Bladder microvascular endothelial cell (primary cell): Measurements from ENCODE around the gene PCDHGB2. TPM values are rescaled to one million over a fixed set of nuclear protein-coding genes. Genes with fewer than 3 reads are reported as not detected.

Experiments used
- total RNA-seq: library from RNA; depleted of rRNA; stranded (reverse); fragments of >200 nt; gene quantifications from 2 replicates; pipeline ENCODE4 v1.2.3, GENCODE V29; 2014

Gene PCDHGB2
- total RNA-seq: 1.1 and 5.1 TPM in 2 replicates

DNA sequence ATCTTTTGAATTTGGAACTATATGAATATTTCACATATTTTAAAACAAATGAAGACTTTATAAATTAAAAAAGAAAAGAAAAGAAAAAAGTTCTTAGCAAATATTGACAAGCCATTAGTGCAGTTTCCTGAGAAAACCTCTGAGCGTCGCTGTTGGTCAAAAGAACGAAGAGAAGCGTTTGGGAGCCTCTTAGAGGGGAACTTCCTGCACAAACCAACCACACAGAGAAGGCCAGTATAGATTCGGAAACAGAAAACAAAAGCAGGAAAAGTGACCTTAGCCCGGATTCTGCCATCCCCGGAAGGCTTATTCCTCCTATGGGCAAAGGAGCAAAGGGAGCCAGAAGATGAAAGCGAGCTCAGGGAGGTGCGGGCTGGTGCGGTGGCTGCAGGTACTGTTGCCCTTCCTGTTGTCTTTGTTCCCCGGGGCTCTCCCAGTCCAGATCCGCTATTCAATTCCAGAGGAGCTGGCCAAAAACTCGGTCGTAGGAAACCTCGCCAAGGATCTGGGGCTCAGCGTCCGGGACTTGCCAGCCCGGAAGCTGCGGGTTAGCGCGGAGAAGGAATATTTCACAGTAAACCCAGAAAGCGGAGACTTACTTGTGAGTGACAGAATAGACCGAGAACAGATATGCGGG lies at the start of gene PCDHGB2:
PCDHGB2 (plus strand) TSS at position 205 of the 637 bp plus-strand sequence; CDS start at position 347, 142 bp downstream.

DNA sequence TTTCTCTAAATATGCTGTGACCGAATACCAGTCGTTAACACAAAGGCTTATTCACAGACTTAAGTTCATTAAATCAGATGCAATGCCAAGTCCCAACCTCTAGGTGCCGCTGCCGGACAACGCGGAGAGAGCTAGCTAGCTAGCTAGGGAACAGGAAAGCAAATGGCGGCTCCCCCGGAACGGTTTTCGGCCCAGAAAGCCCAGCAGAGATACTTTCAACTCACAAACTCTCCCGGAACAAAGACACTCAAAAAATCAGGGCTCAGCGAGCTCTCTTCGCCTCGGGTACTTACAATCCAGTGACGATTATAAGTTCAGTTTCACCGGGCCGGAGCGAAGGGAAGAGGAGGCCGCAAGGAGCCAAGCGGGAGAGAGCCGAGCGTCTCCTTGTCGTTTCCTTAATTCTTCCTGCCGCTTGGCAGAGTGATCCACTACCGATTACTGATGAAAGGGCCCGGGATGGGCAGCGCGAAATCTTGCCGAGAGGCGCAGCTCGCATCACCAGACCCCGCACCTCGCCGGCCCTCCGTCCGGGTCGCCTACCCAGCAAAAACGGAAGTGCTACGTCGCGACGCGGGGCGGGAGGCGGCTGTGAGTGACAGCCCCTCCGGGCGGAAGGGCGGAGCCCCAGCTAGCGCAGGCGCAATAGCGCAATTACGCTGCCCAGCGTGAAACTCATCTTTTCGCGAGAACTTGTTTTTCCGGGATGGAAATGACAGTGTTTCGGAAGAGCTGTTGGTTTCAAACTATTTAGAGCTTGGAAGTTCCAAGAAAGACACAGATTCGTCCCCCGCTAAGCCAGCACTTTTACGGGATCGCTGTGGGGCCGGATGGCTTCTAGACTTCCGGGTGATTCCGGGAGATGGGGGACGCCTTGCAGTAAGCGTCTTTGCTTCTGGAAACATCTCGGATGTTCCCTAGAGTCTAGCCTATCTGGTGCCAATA lies 39.3 kb upstream of the PCDHGB2 start, which contains the start of gene TAF7:
TAF7 (minus strand) TSS at position 560 of the 945 bp plus-strand sequence. CDS start 740 bp downstream, outside the sequence.

DNA sequence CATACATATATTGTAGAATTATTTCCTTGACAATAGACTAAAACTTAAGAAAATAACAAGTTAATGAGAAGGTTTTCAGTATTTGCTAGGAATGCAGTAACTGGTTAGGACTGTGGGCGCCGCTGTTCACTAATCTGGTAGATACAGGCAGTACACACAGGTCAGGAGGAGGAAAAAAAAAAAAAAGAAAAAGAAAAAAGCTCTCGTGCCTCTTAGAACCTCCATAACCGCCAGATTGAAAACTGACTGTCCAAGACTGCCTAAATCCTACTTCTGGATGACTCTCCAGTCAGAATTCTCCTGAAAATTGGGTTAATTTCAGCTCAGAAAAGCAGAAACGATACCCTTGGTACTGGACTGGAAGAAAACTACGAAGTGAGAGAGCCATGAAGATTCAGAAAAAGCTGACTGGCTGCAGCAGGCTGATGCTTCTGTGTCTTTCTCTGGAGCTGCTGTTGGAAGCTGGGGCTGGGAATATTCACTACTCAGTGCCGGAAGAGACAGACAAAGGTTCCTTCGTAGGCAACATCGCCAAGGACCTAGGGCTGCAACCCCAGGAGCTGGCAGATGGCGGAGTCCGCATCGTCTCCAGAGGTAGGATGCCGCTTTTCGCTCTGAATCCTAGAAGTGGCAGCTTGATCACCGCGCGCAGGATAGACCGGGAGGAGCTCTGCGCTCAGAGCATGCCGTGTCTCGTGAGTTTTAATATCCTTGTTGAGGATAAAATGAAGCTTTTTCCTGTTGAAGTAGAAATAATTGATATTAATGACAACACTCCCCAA lies 29.3 kb upstream of the PCDHGB2 start, which contains the start of gene PCDHGA1:
PCDHGA1 (plus strand) TSS at position 216 of the 782 bp plus-strand sequence.

DNA sequence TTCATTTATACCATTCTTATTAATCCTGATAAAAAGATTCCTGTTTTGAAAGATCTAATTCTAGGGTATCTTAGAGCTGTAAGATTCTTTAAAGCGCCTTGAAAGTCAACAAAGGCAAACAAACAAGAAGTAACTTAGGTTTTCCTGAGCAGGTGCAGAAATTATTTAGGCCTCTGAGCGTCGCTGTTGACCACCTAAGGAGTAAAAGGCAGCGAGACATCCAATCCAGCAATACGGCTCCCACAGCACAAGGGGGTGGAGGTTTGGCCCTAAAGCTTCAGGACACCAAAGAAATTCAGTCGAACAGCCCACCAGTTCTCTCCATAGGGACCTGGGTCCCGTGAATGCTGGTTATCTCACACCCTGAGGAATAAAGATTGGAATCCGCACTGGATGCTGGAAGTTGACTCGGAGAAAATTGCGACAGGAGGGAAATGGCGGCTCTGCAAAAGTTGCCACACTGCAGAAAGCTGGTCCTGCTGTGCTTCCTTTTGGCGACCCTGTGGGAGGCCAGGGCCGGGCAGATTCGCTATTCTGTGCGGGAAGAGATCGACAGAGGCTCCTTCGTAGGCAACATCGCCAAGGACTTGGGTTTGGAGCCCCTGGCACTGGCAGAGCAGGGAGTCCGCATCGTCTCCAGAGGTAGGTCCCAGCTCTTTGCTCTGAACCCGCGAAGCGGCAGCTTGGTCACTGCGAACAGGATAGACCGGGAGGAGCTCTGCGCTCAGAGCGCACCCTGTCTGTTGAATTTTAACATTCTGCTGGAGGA lies 21.1 kb upstream of the PCDHGB2 start, which contains the start of gene PCDHGA2:
PCDHGA2 (plus strand) TSS at position 223 of the 769 bp plus-strand sequence.

DNA sequence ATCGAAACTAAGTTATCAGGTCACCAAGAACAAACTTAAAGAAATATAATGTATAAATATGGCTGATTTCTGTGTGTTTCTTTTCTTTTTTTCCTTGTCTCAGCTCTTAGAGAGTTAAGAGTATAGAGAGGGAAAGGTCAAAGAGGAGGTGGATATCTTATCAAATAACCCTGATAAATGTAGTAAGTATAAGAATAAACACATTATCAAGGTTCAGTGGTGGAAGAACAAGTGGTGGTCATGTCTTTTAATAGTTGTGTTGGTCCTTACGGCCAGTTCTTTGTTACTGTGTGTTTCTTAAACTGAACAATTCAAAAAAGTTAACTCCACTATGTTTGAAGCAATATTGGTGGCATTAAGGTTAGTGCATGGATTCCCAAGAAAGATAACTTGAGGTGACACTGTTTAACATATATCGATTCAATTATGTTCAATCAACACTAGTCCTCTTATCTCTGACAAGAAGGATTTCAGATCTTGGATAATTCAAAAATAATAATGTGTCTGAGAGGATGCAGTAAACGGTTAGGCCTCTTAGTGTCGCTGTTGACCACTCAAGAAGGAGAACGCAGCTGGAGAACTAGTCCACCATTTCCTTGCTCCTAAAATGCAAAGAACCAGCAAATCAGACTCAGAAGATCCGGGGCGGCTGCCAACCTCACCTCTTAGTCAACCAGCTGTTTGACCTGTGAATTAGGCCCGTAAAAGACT lies 16.4 kb upstream of the PCDHGB2 start, which contains the start of gene PCDHGA3:
PCDHGA3 (plus strand) TSS at position 588 of the 711 bp plus-strand sequence. CDS start 205 bp downstream, outside the sequence.

DNA sequence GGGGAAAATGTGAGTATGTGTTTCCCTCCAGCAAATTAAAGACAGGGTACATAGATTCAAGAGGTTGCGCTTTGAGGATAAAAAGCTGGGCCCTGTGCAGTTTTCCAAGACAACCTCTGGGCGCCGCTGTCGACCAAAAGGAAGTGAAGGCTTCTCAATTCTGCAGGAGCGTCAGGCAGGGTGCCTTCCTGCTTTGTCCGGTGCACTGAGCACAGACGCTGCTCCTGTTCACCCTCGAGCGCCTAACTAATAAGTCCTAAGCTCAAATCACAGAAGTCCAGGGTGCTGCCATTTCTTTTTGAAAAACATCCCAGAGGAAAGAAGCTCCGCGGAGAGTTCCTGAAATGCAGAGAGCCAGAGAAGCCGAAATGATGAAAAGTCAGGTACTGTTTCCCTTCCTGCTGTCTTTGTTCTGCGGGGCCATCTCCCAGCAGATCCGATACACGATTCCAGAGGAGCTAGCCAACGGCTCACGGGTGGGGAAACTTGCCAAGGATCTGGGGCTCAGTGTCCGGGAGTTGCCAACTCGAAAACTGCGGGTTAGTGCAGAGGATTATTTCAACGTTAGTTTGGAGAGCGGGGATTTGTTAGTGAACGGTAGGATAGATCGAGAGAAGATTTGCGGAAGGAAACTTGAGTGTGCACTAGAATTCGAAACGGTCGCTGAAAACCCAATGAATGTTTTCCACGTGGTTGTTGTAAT lies 9.7 kb upstream of the PCDHGB2 start, which contains the start of gene PCDHGB1:
PCDHGB1 (plus strand) TSS at position 183 of the 703 bp plus-strand sequence; CDS start at position 345, 162 bp downstream.

DNA sequence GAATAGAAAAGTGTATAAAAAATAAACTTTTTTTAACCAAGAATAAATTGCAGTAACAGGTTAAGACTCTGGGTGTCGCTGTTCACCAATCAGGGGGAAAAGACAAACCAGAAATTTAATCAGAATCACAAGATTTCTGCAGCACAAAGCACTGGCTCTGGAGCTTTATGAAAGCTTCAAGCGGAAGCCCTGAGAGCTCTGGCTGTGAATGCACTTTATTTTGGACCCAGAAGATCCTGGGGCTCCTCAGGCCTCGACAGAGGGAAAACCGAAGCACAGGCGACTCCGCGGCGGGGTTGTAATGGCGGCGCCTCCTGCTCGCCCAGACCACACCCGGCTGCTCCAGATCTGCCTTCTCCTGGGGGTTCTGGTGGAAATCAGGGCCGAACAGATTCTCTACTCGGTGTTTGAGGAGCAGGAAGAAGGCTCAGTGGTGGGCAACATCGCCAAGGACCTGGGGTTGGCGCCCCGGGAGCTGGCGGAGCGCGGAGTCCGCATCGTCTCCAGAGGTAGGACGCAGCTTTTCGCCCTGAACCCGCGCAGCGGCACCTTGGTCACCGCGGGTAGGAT lies 4.8 kb upstream of the PCDHGB2 start, which contains the start of gene PCDHGA4:
PCDHGA4 (plus strand) TSS at position 122 of the 570 bp plus-strand sequence; CDS start at position 209, 87 bp downstream.

DNA sequence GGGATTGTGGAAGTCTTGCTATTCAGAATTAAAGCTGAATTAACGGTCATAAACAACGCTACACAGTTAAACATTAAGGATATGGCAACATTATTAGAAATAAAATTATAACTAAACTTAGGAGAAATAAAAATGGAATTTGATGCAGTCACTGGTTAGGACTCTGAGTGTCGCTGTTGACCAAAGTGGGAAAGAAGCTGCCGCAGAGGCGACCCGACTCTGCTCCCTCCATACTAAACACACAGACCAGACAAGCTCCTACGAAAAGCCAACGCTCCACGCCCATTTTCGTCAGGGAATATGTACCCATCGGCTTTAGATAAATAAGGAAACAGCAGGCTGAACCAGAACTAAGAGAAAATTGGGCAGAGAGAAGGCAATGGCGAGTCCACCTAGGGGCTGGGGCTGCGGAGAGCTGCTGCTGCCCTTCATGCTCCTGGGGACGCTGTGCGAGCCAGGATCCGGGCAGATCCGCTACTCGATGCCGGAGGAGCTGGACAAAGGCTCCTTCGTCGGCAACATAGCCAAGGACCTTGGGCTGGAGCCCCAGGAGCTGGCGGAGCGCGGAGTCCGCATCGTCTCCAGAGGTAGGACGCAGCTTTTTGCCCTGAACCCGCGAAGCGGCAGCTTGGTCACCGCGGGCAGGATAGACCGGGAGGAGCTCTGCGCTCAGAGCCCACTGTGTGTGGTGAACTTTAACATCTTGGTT lies 4.3 kb downstream of the PCDHGB2 start, which contains the start of gene PCDHGA5:
PCDHGA5 (plus strand) TSS at position 211 of the 709 bp plus-strand sequence; CDS start at position 380, 169 bp downstream.

DNA sequence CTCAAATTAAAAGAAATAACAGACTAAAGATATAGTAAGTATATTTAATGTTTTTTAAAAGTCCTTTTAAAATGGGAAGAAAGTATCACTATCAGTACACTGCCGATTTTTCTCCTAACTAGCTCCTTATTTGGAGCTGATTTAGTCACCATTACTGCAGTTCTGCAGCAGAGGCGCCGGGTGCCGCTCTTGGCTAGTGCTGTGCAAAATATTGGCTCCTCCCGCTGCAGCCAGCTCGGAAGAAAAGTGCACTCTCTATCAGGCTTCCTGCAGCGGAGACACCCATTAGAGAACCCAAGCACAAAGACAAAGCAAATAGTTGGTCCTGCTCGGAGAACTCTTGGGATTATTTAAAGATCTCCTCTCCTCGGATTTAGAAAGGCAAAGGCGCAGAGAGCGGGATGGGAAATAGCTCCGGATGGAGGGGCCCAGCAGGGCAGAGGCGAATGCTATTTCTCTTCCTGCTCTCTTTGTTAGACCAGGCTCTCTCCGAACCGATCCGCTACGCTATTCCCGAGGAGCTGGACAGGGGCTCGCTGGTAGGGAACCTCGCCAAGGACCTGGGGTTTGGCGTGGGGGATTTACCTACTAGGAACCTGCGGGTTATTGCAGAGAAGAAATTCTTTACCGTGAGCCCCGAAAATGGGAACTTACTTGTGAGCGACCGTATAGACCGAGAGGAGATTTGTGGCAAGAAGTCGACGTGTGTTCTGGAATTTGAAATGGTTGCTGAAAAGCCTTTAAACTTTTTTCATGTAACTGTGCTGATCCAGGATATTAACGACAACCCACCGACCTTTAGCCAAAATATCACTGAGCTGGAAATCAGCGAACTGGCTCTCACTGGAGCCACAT lies 10.4 kb downstream of the PCDHGB2 start, which contains the start of gene PCDHGB3:
PCDHGB3 (plus strand) TSS at position 249 of the 855 bp plus-strand sequence; CDS start at position 402, 153 bp downstream.

DNA sequence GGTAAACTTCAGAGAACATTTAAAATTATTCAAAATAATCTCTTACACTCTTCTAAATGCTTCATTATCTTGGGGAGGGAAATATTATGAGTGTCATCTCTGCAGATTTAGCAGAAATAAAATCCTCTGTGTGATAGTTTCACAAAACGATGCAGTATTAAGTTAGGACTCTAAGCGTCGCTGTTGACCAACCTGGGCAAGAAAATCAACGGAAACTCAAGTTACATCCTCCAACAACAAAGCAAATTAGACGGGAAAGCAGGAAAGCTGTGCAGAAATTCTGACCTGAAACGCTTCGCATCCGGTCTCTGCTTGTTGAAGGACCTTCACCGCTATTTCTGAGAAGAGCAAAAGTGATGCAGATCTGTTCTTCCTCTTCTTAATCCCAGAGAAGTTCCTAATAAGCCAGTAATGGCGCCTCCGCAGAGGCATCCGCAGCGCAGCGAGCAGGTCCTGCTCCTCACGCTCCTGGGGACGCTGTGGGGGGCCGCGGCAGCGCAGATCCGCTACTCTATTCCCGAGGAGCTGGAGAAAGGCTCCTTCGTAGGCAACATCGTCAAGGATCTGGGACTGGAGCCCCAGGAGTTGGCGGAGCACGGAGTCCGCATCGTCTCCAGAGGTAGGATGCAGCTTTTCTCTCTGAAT lies 14.0 kb downstream of the PCDHGB2 start, which contains the start of gene PCDHGA6:
PCDHGA6 (plus strand) TSS at position 219 of the 645 bp plus-strand sequence; CDS start at position 412, 193 bp downstream.

DNA sequence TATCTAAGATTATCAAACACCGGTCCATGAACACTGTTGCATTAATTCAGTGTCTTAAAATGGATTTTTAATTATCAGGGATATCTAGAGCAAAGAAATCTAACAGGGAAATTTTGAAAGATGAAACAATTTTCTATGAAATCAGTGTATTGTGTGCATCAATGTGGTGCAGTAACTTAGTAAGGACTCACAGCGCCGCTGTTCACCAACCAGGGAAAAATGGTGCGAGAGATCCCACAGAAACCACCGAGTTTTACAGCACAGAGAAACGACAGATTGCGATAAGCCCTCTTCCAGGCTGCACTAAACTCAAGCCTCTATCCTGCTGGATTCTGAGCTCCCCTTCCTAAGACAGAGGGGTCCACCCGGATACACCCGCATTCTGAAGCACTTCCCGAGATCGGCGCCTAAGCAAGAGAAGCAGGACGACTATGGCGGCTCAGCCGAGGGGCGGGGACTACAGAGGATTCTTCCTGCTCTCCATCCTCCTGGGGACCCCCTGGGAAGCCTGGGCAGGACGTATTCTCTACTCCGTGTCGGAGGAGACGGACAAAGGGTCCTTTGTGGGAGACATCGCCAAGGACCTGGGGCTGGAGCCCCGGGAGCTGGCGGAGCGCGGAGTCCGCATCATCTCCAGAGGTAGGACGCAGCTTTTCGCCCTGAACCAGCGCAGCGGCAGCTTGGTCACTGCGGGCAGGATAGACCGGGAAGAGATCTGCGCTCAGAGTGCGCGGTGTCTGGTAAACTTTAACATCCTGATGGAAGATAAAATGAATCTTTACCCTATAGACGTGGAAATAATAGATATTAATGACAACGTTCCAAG lies 22.9 kb downstream of the PCDHGB2 start, which contains the start of gene PCDHGA7:
PCDHGA7 (plus strand) TSS at position 274 of the 826 bp plus-strand sequence; CDS start at position 432, 158 bp downstream.

DNA sequence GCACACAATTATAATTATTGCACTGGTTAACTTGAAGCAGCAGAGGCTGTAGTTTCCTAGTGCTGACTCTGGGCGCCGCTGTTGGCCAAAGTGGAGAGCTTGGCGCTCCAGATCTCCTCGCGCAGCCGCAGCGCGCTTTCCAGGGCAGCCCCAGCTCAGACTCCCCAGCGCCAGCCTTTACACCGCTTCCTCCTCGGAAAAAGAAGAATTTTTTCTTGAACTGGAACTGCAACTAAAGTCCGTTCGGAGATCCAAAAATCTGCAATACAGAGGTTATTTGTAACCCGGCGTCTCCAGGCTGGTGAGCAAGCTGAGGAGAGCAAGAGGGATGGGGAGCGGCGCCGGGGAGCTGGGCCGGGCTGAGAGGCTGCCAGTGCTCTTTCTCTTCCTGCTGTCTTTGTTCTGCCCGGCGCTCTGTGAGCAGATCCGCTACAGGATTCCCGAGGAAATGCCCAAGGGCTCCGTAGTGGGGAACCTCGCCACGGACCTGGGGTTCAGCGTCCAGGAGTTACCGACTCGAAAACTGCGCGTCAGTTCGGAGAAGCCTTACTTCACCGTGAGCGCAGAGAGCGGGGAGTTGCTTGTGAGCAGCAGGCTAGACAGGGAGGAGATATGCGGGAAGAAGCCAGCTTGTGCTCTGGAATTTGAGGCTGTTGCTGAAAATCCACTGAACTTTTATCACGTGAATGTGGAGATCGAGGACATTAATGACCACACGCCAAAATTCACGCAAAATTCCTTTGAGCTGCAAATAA lies 27.9 kb downstream of the PCDHGB2 start, which contains the start of gene PCDHGB4:
PCDHGB4 (plus strand) TSS at position 142 of the 755 bp plus-strand sequence; CDS start at position 329, 187 bp downstream.

DNA sequence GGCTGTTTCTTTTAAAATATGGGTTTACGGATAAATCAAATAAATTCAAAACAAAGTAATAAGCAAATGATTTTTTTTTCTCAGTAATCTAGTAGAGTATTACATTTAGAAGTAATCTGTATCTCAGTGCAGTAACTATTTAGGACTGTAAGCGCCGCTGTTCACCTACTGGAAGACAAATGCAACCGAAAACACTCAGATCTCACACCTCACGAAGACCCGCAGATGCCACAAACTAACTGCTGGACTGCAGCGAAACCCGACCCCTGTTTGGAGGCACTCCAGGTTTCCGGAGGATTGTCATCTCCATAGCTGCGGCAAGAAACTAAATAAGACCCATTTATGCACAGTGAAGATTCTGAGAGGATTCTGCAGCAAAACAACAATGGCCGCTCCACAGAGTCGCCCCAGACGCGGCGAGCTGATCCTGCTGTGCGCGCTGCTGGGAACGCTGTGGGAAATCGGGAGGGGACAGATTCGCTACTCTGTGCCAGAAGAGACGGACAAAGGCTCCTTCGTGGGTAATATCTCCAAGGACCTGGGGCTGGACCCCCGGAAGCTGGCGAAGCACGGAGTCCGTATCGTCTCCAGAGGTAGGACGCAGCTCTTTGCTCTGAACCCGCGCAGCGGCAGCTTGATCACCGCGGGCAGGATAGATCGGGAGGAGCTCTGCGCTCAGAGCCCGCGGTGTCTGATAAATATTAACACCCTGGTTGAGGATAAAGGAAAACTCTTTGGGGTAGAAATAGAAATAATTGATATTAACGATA lies 32.8 kb downstream of the PCDHGB2 start, which contains the start of gene PCDHGA8:
PCDHGA8 (plus strand) TSS at position 205 of the 770 bp plus-strand sequence; CDS start at position 386, 181 bp downstream.

